H1 (cell line): ENCODE results near the gene ENPP5. TPM values are rescaled to one million over a fixed set of nuclear protein-coding genes. Genes with fewer than 3 reads are reported as not detected.

Experiments used
- CTCF ChIA-PET: fragments of 300-600 bp; sonication (Branson Sonifier 250); formaldehyde crosslinking; loops from one replicate; lab custom pipeline; 2021; ENCODE audit not compliant: partially characterized antibody; lab: Charles Lee
- POLR2A ChIA-PET: fragments of 300-600 bp; sonication (Branson Sonifier 250); formaldehyde crosslinking; loops from one replicate; lab custom pipeline; 2021; ENCODE audit warnings: inconsistent platforms; ENCODE audit not compliant: partially characterized antibody; lab: Charles Lee
- DNase-seq, 2 experiments: peaks; one replicate each; pipeline versions ENCODE4 v3.0.0 to v3.0.0-alpha.2; 2010 to 2022; ENCODE audit warnings: low spot score in 2 of 2, low read depth in 1 of 2, mixed read lengths in 1 of 2
- FAIRE-seq: peaks from 2 replicates; lab custom pipeline; 2011; peaks lifted over from hg19 to GRCh38; lab: Jason Lieb, UNC
- H2AFZ ChIP-seq: 2 replicates; pipeline ENCODE4 v1.8.1; 2012; ENCODE audit warnings: low read length, inconsistent platforms
- H2AK5ac ChIP-seq: 2 replicates; pipeline ENCODE4 v1.6.1; 2013; ENCODE audit warnings: low read depth, low read length
- H2BK120ac ChIP-seq: replicated peaks from 2 replicates; pipeline ENCODE3; 2013; ENCODE audit warnings: low read depth, low read length, inconsistent platforms
- H2BK12ac ChIP-seq: 2 replicates; pipeline ENCODE4 v1.6.1; 2013; ENCODE audit warnings: low read depth, low read length
- H2BK15ac ChIP-seq: 2 replicates; pipeline ENCODE4 v1.6.1; 2013; ENCODE audit warnings: low read length
- H2BK20ac ChIP-seq: 2 replicates; pipeline ENCODE4 v1.6.1; 2013; ENCODE audit warnings: low read length
- H2BK5ac ChIP-seq: 2 replicates; pipeline ENCODE4 v1.6.1; 2013; ENCODE audit warnings: low read depth, low read length
- H3K14ac ChIP-seq: 2 replicates; pipeline ENCODE4 v1.6.1; 2013; ENCODE audit warnings: inconsistent platforms; ENCODE audit not compliant: insufficient read length
- H3K18ac ChIP-seq: 2 replicates; pipeline ENCODE4 v1.6.1; 2013; ENCODE audit warnings: low read length; ENCODE audit errors: extremely low read depth
- H3K23ac ChIP-seq: 2 replicates; pipeline ENCODE4 v1.6.1; 2013; ENCODE audit warnings: inconsistent platforms; ENCODE audit not compliant: insufficient read length
- H3K23me2 ChIP-seq: 2 replicates; pipeline ENCODE4 v1.6.1; 2013; ENCODE audit warnings: low read depth, low read length
- H3K27ac ChIP-seq: 2 replicates; pipeline ENCODE4 v1.6.1; 2011; ENCODE audit warnings: low read depth, low read length, inconsistent platforms
- H3K27me3 ChIP-seq, 4 experiments: replicated peaks in 1 of 4; 1 replicate in 1 of 4; 2 replicates in 3 of 4; pipeline versions ENCODE4 v1.6.1 to v1.8.1; 2011 to 2013; ENCODE audit warnings: low read length in 3 of 4, mild to moderate bottlenecking in 3 of 4, inconsistent platforms in 2 of 4, mixed read lengths in 2 of 4, moderate library complexity in 1 of 4; ENCODE audit not compliant: control insufficient read depth in 3 of 4, insufficient read depth in 3 of 4; ENCODE audit errors: extremely low read depth in 1 of 4
- H3K36me3 ChIP-seq, 4 experiments: 2 replicates each; pipeline versions ENCODE4 v1.6.1 to v1.8.1; 2011 to 2013; ENCODE audit warnings: mild to moderate bottlenecking in 4 of 4, low read length in 3 of 4, moderate library complexity in 2 of 4, control low read depth in 1 of 4, inconsistent platforms in 1 of 4; ENCODE audit not compliant: insufficient read depth in 4 of 4, control insufficient read depth in 2 of 4
- H3K4ac ChIP-seq: replicated peaks from 2 replicates; pipeline ENCODE3; 2013; ENCODE audit warnings: low read length, low read depth, mixed read lengths, inconsistent platforms; ENCODE audit not compliant: insufficient read length
- H3K4me1 ChIP-seq, 4 experiments: replicated peaks in 1 of 4; 1 replicate in 1 of 4; 2 replicates in 3 of 4; pipeline versions ENCODE4 v1.6.1 to v1.8.1; 2011 to 2013; ENCODE audit warnings: low read length in 3 of 4, inconsistent platforms in 2 of 4, mixed read lengths in 1 of 4; ENCODE audit not compliant: insufficient read depth in 4 of 4, control insufficient read depth in 3 of 4
- H3K4me2 ChIP-seq, 2 experiments: 2 replicates each; pipeline versions ENCODE4 v1.6.1 to v1.8.1; 2011 to 2013; ENCODE audit warnings: low read depth in 2 of 2, low read length in 2 of 2, control low read depth in 1 of 2, inconsistent platforms in 1 of 2, mild to moderate bottlenecking in 1 of 2; ENCODE audit not compliant: insufficient read depth in 1 of 2
- H3K4me3 ChIP-seq, 4 experiments: fragments of 200-600, 300-600 bp in 1 of 4; sonication (generic), shearing (Covaris generic), sonication (Bioruptor Twin) in 1 of 4; 2 replicates each; pipeline versions ENCODE4 v1.5.1 to v1.8.1; 2011 to 2016; ENCODE audit warnings: low read length in 4 of 4, low read depth in 3 of 4, control low read depth in 2 of 4, inconsistent platforms in 2 of 4, mild to moderate bottlenecking in 2 of 4, mixed read lengths in 1 of 4, moderate library complexity in 1 of 4; ENCODE audit not compliant: insufficient read depth in 2 of 4; ENCODE audit errors: extremely low read depth in 1 of 4
- H3K56ac ChIP-seq: replicated peaks from 2 replicates; pipeline ENCODE3; 2013; ENCODE audit warnings: low read depth, mild to moderate bottlenecking, mixed read lengths, low read length, inconsistent platforms; ENCODE audit not compliant: insufficient read length
- H3K79me1 ChIP-seq: 2 replicates; pipeline ENCODE4 v1.6.1; 2013; ENCODE audit warnings: low read depth, low read length, control low read depth
- H3K79me2 ChIP-seq, 2 experiments: 2 replicates each; pipeline versions ENCODE4 v1.6.1 to v1.8.1; 2012 to 2013; ENCODE audit warnings: low read length in 2 of 2, mild to moderate bottlenecking in 2 of 2, inconsistent platforms in 1 of 2; ENCODE audit not compliant: insufficient read depth in 2 of 2, control insufficient read depth in 1 of 2
- H3K9ac ChIP-seq, 4 experiments: replicated peaks in 1 of 4; 1 replicate in 1 of 4; 2 replicates in 3 of 4; pipeline versions ENCODE4 v1.6.1 to v1.8.1; 2011 to 2013; ENCODE audit warnings: low read depth in 3 of 4, low read length in 3 of 4, control low read depth in 2 of 4, mild to moderate bottlenecking in 2 of 4, moderate library complexity in 2 of 4, inconsistent platforms in 1 of 4; ENCODE audit errors: extremely low read depth in 1 of 4
- H3K9me3 ChIP-seq, 2 experiments: 2 replicates each; pipeline versions ENCODE4 v1.6.1 to v1.8.1; 2012 to 2013; ENCODE audit warnings: mild to moderate bottlenecking in 2 of 2, moderate library complexity in 2 of 2, control low read depth in 1 of 2, inconsistent platforms in 1 of 2, low read depth in 1 of 2, low read length in 1 of 2, mixed read lengths in 1 of 2; ENCODE audit not compliant: insufficient read depth in 2 of 2
- H4K20me1 ChIP-seq, 2 experiments: replicated peaks in 1 of 2; 2 replicates each; pipeline versions ENCODE3 to v1.8.1; 2011 to 2013; ENCODE audit warnings: inconsistent platforms in 2 of 2, low read length in 2 of 2, mild to moderate bottlenecking in 1 of 2; ENCODE audit not compliant: insufficient read depth in 2 of 2, control insufficient read depth in 1 of 2
- H4K5ac ChIP-seq: 2 replicates; pipeline ENCODE4 v1.6.1; 2013; ENCODE audit warnings: low read length, low read depth, mixed read lengths, inconsistent platforms; ENCODE audit not compliant: insufficient read length
- H4K8ac ChIP-seq: 2 replicates; pipeline ENCODE4 v1.8.0; 2013; ENCODE audit warnings: mild to moderate bottlenecking, moderate library complexity, low read length, inconsistent platforms; ENCODE audit not compliant: insufficient read depth; ENCODE audit errors: extremely low read depth
- H4K91ac ChIP-seq: replicated peaks from 2 replicates; pipeline ENCODE3; 2013; ENCODE audit warnings: low read length, mixed read lengths, inconsistent platforms; ENCODE audit not compliant: insufficient read length
- BACH1 ChIP-seq: IDR thresholded peaks from 2 replicates; pipeline ENCODE4 v1.6.1; 2012; ENCODE audit warnings: low read length, improper control_type of control experiment
- BCL11A ChIP-seq, 2 experiments: IDR thresholded peaks; one replicate each; pipeline ENCODE4 v1.6.1; 2011; ENCODE audit warnings: low read depth in 2 of 2, low read length in 2 of 2, mild to moderate bottlenecking in 2 of 2
- E2F6 ChIP-seq: IDR thresholded peaks from 2 replicates; pipeline ENCODE4 v1.6.1; 2012; ENCODE audit warnings: inconsistent platforms
- GABPA ChIP-seq: IDR thresholded peaks from 2 replicates; pipeline ENCODE4 v1.6.1; 2011; ENCODE audit warnings: mild to moderate bottlenecking, low read length, moderate library complexity, borderline replicate concordance; ENCODE audit not compliant: insufficient read depth
- HDAC6 ChIP-seq: IDR thresholded peaks from one replicate; pipeline ENCODE4 v1.7.1; 2012; ENCODE audit warnings: low read depth, mild to moderate bottlenecking, inconsistent platforms, low read length, moderate library complexity
- POU5F1 ChIP-seq: IDR thresholded peaks from 2 replicates; pipeline ENCODE4 v1.6.1; 2011; ENCODE audit warnings: low read depth, mild to moderate bottlenecking, low read length, moderate library complexity
- RFX5 ChIP-seq: IDR thresholded peaks from 2 replicates; pipeline ENCODE4 v1.6.1; 2011; ENCODE audit warnings: low read depth, low read length, improper control_type of control experiment, borderline replicate concordance
- SAP30 ChIP-seq: fragments of 300-600 bp; sonication (generic); IDR thresholded peaks from 2 replicates; pipeline ENCODE4 v1.7.1; 2012; ENCODE audit warnings: low read length, moderate library complexity, mild to moderate bottlenecking, inconsistent platforms; ENCODE audit not compliant: insufficient read depth, insufficient replicate concordance
- SIX5 ChIP-seq: IDR thresholded peaks from 2 replicates; pipeline ENCODE4 v1.6.1; 2011; ENCODE audit warnings: mild to moderate bottlenecking, low read depth, low read length
- TAF1 ChIP-seq: IDR thresholded peaks from 2 replicates; pipeline ENCODE4 v1.6.1; 2011; ENCODE audit warnings: mild to moderate bottlenecking, low read depth, low read length
- TCF12 ChIP-seq: IDR thresholded peaks from 2 replicates; pipeline ENCODE4 v1.6.1; 2011; ENCODE audit warnings: low read depth, mild to moderate bottlenecking, low read length
- WGBS, 2 experiments: shearing (Covaris generic) in 1 of 2; methylation state at CpG; one replicate each; pipeline versions ENCODE4 v1.1.6 to v1.1.7; 2013 to 2015; ENCODE audit warnings: low lambda C conversion rate in 2 of 2, mixed read lengths in 2 of 2, inconsistent platforms in 1 of 2, low coverage in 1 of 2, missing lambda C conversion rate in 1 of 2; ENCODE audit not compliant: insufficient replicate concordance in 2 of 2, insufficient coverage in 1 of 2, insufficient read length in 1 of 2; ENCODE audit errors: extremely low coverage in 1 of 2, missing lambda C conversion rate in 1 of 2; 5-methylcytosine and 5-hydroxymethylcytosine counted together
- polyA plus RNA-seq, 7 experiments: library from polyadenylated mRNA; depleted of rRNA in 3 of 7; stranded (reverse) in 5 of 7; unstranded in 2 of 7; fragments of >200 nt in 5 of 7; fragments of 200-250 nt in 2 of 7; gene quantifications; 1 replicate in 5 of 7; 2 replicates in 1 of 7; 4 replicates in 1 of 7; pipeline versions ENCODE4 v1.2.1 to v1.2.3, GENCODE V29; 2011 to 2013; ENCODE audit warnings: missing spikeins in 2 of 7, mixed read lengths in 2 of 7
- total RNA-seq: library from RNA; stranded (reverse); fragmentation: NEBNext Ultra II Directional; extraction: Animal tissue kit (Norgen Biotek cat#: 25700); gene quantifications from 2 replicates; pipeline ENCODE4 v1.2.1, GENCODE V29; 2021
- TF ChIP-seq, protein P1 (sequence below): IDR thresholded peaks from 2 replicates; pipeline ENCODE4 v1.6.1; 2012; ENCODE audit warnings: low read length, inconsistent platforms

The ENPP5 gene
- total and polyA plus RNA-seq, 2 of the 8 experiments (the other 6 are each of a cell fraction or from before 2014, with no cell fraction given), result 5.1 to 7.6 TPM

- Histone ChIP-seq H3K36me3 (no peaks in the 10 kb centered on the region), H2AFZ (no peak overlapping the region), H3K9me3 (no peaks in the 10 kb centered on the region), H3K79me1 (no peaks in the 10 kb centered on the region), H2BK20ac (no peak overlapping the region), H3K14ac (no peak overlapping the region), H4K8ac (no peak overlapping the region), H3K27me3 (0 out of 7 replicates have a peak, but pooled peaks cover 0 to 2% (median 0%) of the 10 kb centered on the region in 4 experiments), H3K56ac (no peak overlapping the region), H2BK120ac (no peak overlapping the region), H3K27ac (no peak overlapping the region), H2AK5ac (no peak overlapping the region), H3K18ac (no peak overlapping the region), H3K4me2 (no peak overlapping the region), H4K91ac (no peak overlapping the region), H4K5ac (no peak overlapping the region), H4K20me1 (no peaks in the 10 kb centered on the region), H2BK15ac (no peak overlapping the region), H2BK5ac (no peak overlapping the region), H3K4me1 (no peaks in the 10 kb centered on the region; a peak in 1 of 7 replicates), H3K23me2 (peaks cover 2% of the 10 kb centered on the region; the same call in 1 of the 2 replicates), H3K4me3 (no peak overlapping the region), H2BK12ac (no peak overlapping the region), H3K79me2 (no peaks in the 10 kb centered on the region), H3K4ac (no peak overlapping the region), H3K9ac (no peak overlapping the region), H3K23ac (no peak overlapping the region)
- 100% methylated on average over 1 of the region's 1 CpG; no CpG with 5 or more reads in 1 of the 2 experiments for WGBS, 2 experiments
- POLR2A ChIA-PET, result no interaction called here
- FAIRE-seq (no peak), DNase-seq (no peak)
- CTCF ChIA-PET, result no interaction called here
- TF ChIP-seq GABPA (no peak), POU5F1 (no peak), SAP30 (no peak), E2F6 (no peak), BACH1 (no peak), RFX5 (no peak), TCF12 (no peak), SIX5 (no peak), HDAC6 (no peak), TAF1 (no peak), BCL11A (IDR thresholded peaks at IDR 0.05; ENCODE audit: low read depth in 2 of 2, low read length in 2 of 2) (no peak)
- TF ChIP-seq, protein P1, sequence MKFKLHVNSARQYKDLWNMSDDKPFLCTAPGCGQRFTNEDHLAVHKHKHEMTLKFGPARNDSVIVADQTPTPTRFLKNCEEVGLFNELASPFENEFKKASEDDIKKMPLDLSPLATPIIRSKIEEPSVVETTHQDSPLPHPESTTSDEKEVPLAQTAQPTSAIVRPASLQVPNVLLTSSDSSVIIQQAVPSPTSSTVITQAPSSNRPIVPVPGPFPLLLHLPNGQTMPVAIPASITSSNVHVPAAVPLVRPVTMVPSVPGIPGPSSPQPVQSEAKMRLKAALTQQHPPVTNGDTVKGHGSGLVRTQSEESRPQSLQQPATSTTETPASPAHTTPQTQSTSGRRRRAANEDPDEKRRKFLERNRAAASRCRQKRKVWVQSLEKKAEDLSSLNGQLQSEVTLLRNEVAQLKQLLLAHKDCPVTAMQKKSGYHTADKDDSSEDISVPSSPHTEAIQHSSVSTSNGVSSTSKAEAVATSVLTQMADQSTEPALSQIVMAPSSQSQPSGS, result no peak
Measured at GRCh38 chr6:46135176-46135575, 35.6 kb downstream of the ENPP5 start.
